Measurements from ENCODE around the gene SEPSECS. TPM values are rescaled to one million over a fixed set of nuclear protein-coding genes. Genes with fewer than 3 reads are reported as not detected.

The SEPSECS gene
- total RNA-seq, 1 experiment from 2014 or later: 10.6 TPM

GRCh38 chr4:25161593-25161950 is 1.3 kb upstream of the SEPSECS start:
- DNase-seq (ENCODE audit: low read depth, low spot score) (no peak), ATAC-seq (no peak)
- H3K9me3 ChIP-seq (ENCODE audit: control insufficient read depth in 1 of 2, insufficient read depth in 1 of 2, low read depth in 1 of 2, low read length in 2 of 2): no peaks in the 10 kb centered on the region
- peak overlapping the region; percentile 94 for H3K27ac ChIP-seq (ENCODE audit: low read depth, low read length)
- no peaks in the 10 kb centered on the region for H3K36me3 ChIP-seq (ENCODE audit: control insufficient read depth in 1 of 2, insufficient read depth in 2 of 2, low read length in 2 of 2)
- ChIA-PET CTCF (interaction anchor here (0.7 kb wide), 1 partner anchor 205 kb away, joined by 3 read pairs; no protein-coding TSS in a partner anchor), RAD21 (ENCODE audit: low non-redundant PET in 1 of 2, low total read pairs in 2 of 2, uncharacterized antibody in 2 of 2, unreplicated experiment in 2 of 2) (no interaction called here), POLR2A (interaction anchor here (0.6 to 2.1 kb wide), 2 partner anchors 12 to 247 kb away, joined by 3 to 9 read pairs; no protein-coding TSS in a partner anchor)
- peaks cover 13 to 21% of the 10 kb centered on the region in 2 experiments for H3K4me1 ChIP-seq (ENCODE audit: control insufficient read depth in 1 of 2, insufficient read depth in 2 of 2, low read length in 2 of 2)
- H3K27me3 ChIP-seq (ENCODE audit: insufficient read depth, low read length): no peaks in the 10 kb centered on the region
- intact Hi-C loops (cut with micrococcal nuclease): loop anchor here (5.0 kb wide), 2 partner anchors 71 to 151 kb away; partner anchors contain the start of genes PI4K2B and ZCCHC4
- no peaks in the 10 kb centered on the region for H4K20me1 ChIP-seq (ENCODE audit: insufficient read depth)
- peak overlapping the region; percentile 76 to 93 for H3K4me3 ChIP-seq (replicated peaks in 1 of 2; ENCODE audit: low read depth in 1 of 2, low read length in 2 of 2)
- TF ChIP-seq FOSL1 (IDR thresholded peaks at IDR 0.05; ENCODE audit: low read depth) (0 out of 2 replicates have a peak, but pooled peaks have one; percentile 11), ATF3 (IDR thresholded peaks at IDR 0.05) (no peak)
- H2AFZ ChIP-seq (ENCODE audit: low read depth, low read length, poor library complexity, severe bottlenecking): no peak overlapping the region
- peaks cover 11% of the 10 kb centered on the region for H3K79me2 ChIP-seq (ENCODE audit: insufficient read depth, low read length)
- no TSS peak for BruUV-seq (replicated peaks)
- H3K4me2 ChIP-seq (ENCODE audit: low read length): peak overlapping the region; percentile 85
- no peaks in the 10 kb centered on the region for H3K9me2 ChIP-seq (ENCODE audit: insufficient read depth)
- H3K9ac ChIP-seq (ENCODE audit: low read length): peak overlapping the region; percentile 82

GRCh38 chr4:25160714-25161592 is 704 bp upstream of the SEPSECS start:
- Histone ChIP-seq H2AFZ (ENCODE audit: low read depth, low read length, poor library complexity, severe bottlenecking) (peak overlapping the region; percentile 66), H3K4me1 (ENCODE audit: control insufficient read depth in 1 of 2, insufficient read depth in 2 of 2, low read length in 2 of 2) (peaks cover 13 to 21% of the 10 kb centered on the region in 2 experiments), H3K36me3 (ENCODE audit: control insufficient read depth in 1 of 2, insufficient read depth in 2 of 2, low read length in 2 of 2) (no peaks in the 10 kb centered on the region), H4K20me1 (ENCODE audit: insufficient read depth) (no peaks in the 10 kb centered on the region), H3K79me2 (ENCODE audit: insufficient read depth, low read length) (peaks cover 11% of the 10 kb centered on the region), H3K27me3 (ENCODE audit: insufficient read depth, low read length) (no peaks in the 10 kb centered on the region), H3K27ac (ENCODE audit: low read depth, low read length) (peak overlapping the region; percentile 94), H3K9me2 (ENCODE audit: insufficient read depth) (no peaks in the 10 kb centered on the region), H3K4me3 (replicated peaks in 1 of 2; ENCODE audit: low read depth in 1 of 2, low read length in 2 of 2) (peak overlapping the region; percentile 76 to 93), H3K9ac (ENCODE audit: low read length) (peak overlapping the region; percentile 82), H3K4me2 (ENCODE audit: low read length) (peak overlapping the region; percentile 85), H3K9me3 (ENCODE audit: control insufficient read depth in 1 of 2, insufficient read depth in 1 of 2, low read depth in 1 of 2, low read length in 2 of 2) (no peaks in the 10 kb centered on the region)
- BruUV-seq (replicated peaks): TSS peak; percentile 77
- no peak for TF ChIP-seq EZH2 (IDR thresholded peaks at IDR 0.05)
- TF ChIP-seq POLR2A (IDR thresholded peaks at IDR 0.05; ENCODE audit: borderline replicate concordance, extremely low read depth, insufficient read depth, insufficient read length): peak; percentile 86
- peak; percentile 25; the same call in 1 of the 2 replicates for TF ChIP-seq MAX (IDR thresholded peaks at IDR 0.05)
- TF ChIP-seq SIN3A (IDR thresholded peaks at IDR 0.05; ENCODE audit: low read depth): peak; percentile 86
- no peak for TF ChIP-seq TCF7L2 (IDR thresholded peaks at IDR 0.05; ENCODE audit: borderline replicate concordance, extremely low read depth, insufficient read depth, insufficient read length)
- TF ChIP-seq SP1 (IDR thresholded peaks at IDR 0.05; ENCODE audit: low read depth): peak; percentile 8; the same call in 1 of the 2 replicates
- DNase-seq (ENCODE audit: low read depth, low spot score): no peak
- ATAC-seq: peak; percentile 56
- ChIA-PET CTCF (interaction anchor here (0.7 to 2.3 kb wide), 5 partner anchors 16 to 206 kb away, joined by 3 to 11 read pairs (median 5); partner anchors contain the start of gene ZCCHC4), RAD21 (ENCODE audit: low non-redundant PET in 1 of 2, low total read pairs in 2 of 2, uncharacterized antibody in 2 of 2, unreplicated experiment in 2 of 2) (no interaction called here), POLR2A (interaction anchor here (0.6 to 2.1 kb wide), 4 partner anchors 12 to 246 kb away, joined by 3 to 11 read pairs (median 6); no protein-coding TSS in a partner anchor)
- intact Hi-C loops (cut with micrococcal nuclease): loop anchor here (5.0 kb wide), 2 partner anchors 71 to 151 kb away; partner anchors contain the start of genes PI4K2B and ZCCHC4

Data from HCT116 (cell line).